Measurements from ENCODE around the gene NFIC.
"Not testable (repeated sequence)": the region's sequence is repeated elsewhere in the genome, so short reads cannot be mapped to it uniquely, and the experiment has no call there.

The NFIC gene

DNA sequence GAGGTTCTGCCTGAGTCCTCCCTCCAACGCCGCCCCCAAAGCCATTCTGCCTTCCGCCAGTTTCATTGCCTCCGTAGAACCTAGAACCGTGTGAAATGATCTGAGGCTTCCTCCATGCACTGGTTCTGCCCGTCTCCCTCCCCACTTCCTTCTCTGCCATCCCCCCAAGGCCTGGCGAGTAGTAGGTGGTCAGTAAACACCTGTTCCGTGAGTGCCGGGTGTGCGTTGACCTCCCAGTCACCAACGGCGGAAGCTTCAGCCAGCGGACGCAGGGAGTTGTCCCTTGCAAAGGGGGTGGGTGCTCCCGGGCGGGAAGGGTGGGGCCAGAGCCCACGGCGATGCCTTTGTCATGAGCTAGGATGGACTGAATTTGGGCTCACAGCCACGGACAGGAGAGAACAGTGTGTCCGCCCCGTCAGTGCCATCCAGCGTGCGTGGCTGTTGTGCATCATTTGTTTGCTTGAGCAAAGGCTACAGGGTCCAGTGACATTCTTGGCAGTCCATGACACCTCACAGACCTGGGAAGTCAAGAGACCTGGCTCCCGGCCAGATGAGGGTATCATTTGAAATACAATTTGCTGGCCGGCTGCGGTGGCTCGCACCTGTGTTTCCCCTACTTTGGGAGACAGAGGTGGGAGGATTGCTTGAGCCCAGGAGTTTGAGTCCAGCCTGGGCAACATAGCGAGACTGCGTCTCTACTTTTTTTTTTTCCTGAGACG, 43.1 kb downstream of the NFIC start:
- DNase-seq (ENCODE audit: low read depth, low spot score): no peak

DNA sequence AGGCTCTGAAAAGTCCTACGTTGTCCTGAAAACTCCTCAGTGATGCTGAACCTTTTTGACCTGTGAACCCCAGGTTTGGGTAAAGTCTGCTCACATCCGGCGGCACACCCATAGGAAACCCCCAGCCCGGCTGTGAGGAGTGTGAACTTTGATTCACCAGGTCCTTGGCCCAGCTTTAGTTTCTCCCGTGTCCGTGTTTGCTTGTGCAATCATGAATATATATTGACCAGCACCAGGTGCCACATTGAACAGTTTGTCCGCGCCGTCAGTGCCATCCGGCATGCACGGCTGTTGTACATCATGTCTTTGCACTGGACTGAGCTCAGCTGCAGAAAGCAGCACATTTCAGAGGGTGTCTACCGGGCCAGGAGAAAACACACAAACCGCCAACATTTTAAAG, 45.3 kb downstream of the NFIC start:
- no CpG with 5 or more reads among the region's 13 CpGs for WGBS (ENCODE audit: insufficient coverage, insufficient read length)
- H3K27me3 ChIP-seq (ENCODE audit: control insufficient read depth, insufficient read depth, low read length): no peaks in the 10 kb centered on the region
- no peak overlapping the region for H3K4me3 ChIP-seq (ENCODE audit: low read length)
- H3K27ac ChIP-seq (ENCODE audit: low read length): no peak overlapping the region
- H3K36me3 ChIP-seq (ENCODE audit: control insufficient read depth, insufficient read depth, low read length): no peaks in the 10 kb centered on the region
- DNase-seq (ENCODE audit: low read depth, low spot score): no peak
- no peaks in the 10 kb centered on the region for H3K9me3 ChIP-seq (ENCODE audit: control insufficient read depth, insufficient read depth, low read length)
- H3K4me1 ChIP-seq (ENCODE audit: control insufficient read depth, insufficient read depth, low read length): no peaks in the 10 kb centered on the region

More for the DNA sequence above, 43.1 kb downstream of the NFIC start:
- no peaks in the 10 kb centered on the region for H3K27me3 ChIP-seq (ENCODE audit: control insufficient read depth, insufficient read depth, low read length)
- no peaks in the 10 kb centered on the region for H3K4me1 ChIP-seq (ENCODE audit: control insufficient read depth, insufficient read depth, low read length)
- H3K9me3 ChIP-seq (ENCODE audit: control insufficient read depth, insufficient read depth, low read length): no peaks in the 10 kb centered on the region
- no peaks in the 10 kb centered on the region for H3K36me3 ChIP-seq (ENCODE audit: control insufficient read depth, insufficient read depth, low read length)
- no peak overlapping the region for H3K4me3 ChIP-seq (ENCODE audit: low read length)
- no peak overlapping the region for H3K27ac ChIP-seq (ENCODE audit: low read length)
- no CpG with 5 or more reads among the region's 30 CpGs for WGBS (ENCODE audit: insufficient coverage, insufficient read length)

DNA sequence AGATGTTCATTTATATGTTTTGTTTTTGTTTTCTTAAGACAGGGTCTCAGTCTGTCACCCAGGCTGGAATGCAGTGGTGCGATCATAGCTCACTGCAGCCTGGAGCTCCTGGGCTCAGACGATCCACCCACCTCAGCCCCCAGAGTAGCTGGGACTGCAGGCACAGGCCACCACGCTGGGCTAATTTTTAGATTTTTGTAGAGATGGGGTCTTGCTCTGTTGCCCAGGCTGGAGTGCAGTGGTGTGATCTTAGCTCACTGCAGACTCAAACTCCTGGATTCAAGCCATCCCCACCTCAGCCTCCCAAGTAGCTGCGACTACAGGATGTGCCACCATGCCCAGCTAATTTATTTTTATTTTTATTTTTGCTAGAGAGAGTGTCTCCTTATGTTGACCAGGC, 45.7 kb downstream of the NFIC start:
- Histone ChIP-seq H3K4me3 (ENCODE audit: low read length) (no peak overlapping the region), H3K9me3 (ENCODE audit: control insufficient read depth, insufficient read depth, low read length) (no peaks in the 10 kb centered on the region), H3K27me3 (ENCODE audit: control insufficient read depth, insufficient read depth, low read length) (no peaks in the 10 kb centered on the region), H3K36me3 (ENCODE audit: control insufficient read depth, insufficient read depth, low read length) (no peaks in the 10 kb centered on the region), H3K4me1 (ENCODE audit: control insufficient read depth, insufficient read depth, low read length) (no peaks in the 10 kb centered on the region), H3K27ac (ENCODE audit: low read length) (no peak overlapping the region)
- WGBS (ENCODE audit: insufficient coverage, insufficient read length): no CpG with 5 or more reads among the region's 4 CpGs
- no peak for DNase-seq (ENCODE audit: low read depth, low spot score)

DNA sequence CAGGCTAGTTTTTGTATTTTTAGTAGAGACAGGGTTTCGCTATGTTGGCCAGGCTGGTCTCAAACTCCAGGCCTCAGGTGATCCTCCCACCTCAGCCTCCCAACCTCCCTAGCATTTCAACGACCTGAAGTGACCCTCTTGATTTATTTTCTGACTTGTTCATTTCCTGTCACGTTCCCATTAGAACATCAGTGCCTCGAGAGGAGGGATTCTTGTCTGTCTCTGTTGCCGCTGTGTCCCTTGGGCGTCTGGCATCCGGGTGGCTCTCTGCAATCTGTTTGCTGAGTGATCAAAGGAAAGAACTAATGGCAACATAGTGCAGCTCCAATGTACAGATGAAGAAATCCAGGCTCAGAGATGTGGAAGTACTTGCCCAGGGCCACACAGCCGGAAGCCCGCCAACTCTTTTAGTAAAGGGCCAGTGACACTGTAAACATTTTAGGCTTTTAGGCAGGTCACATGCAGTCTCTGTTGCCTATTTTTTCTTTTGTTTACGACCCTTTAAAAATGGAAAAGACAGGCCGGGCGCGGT, 47.5 kb downstream of the NFIC start:
- Histone ChIP-seq H3K4me3 (ENCODE audit: low read length) (no peak overlapping the region), H3K9me3 (ENCODE audit: control insufficient read depth, insufficient read depth, low read length) (no peaks in the 10 kb centered on the region), H3K36me3 (ENCODE audit: control insufficient read depth, insufficient read depth, low read length) (no peaks in the 10 kb centered on the region), H3K4me1 (ENCODE audit: control insufficient read depth, insufficient read depth, low read length) (no peaks in the 10 kb centered on the region), H3K27ac (ENCODE audit: low read length) (no peak overlapping the region), H3K27me3 (ENCODE audit: control insufficient read depth, insufficient read depth, low read length) (no peaks in the 10 kb centered on the region)
- DNase-seq (ENCODE audit: low read depth, low spot score): no peak
- no CpG with 5 or more reads among the region's 13 CpGs for WGBS (ENCODE audit: insufficient coverage, insufficient read length)

DNA sequence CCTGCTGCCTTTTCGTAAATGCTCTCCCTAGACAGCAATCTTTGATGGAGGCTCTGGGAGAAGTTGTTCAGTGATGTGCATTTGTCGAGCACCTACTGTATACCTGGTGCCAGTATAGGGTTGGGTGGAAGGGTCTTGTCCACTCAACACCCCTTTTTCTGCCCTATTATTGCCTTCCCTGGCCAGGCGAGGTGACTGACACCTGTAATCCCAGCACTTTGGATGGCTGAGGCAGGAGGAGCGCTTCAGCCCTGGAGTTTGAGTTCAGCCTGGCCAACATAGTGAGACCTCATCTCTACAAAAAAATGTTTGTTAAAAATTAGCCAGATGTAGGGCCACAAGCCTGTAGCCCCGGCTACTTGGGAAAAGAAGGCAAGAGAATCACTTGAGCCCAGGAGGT, 49.3 kb downstream of the NFIC start:
- no CpG with 5 or more reads among the region's 5 CpGs for WGBS (ENCODE audit: insufficient coverage, insufficient read length)
- H3K27me3 ChIP-seq (ENCODE audit: control insufficient read depth, insufficient read depth, low read length): no peaks in the 10 kb centered on the region
- no peaks in the 10 kb centered on the region for H3K36me3 ChIP-seq (ENCODE audit: control insufficient read depth, insufficient read depth, low read length)
- H3K4me3 ChIP-seq (ENCODE audit: low read length): no peak overlapping the region
- H3K9me3 ChIP-seq (ENCODE audit: control insufficient read depth, insufficient read depth, low read length): no peaks in the 10 kb centered on the region
- H3K27ac ChIP-seq (ENCODE audit: low read length): no peak overlapping the region
- no peak for DNase-seq (ENCODE audit: low read depth, low spot score)
- no peaks in the 10 kb centered on the region for H3K4me1 ChIP-seq (ENCODE audit: control insufficient read depth, insufficient read depth, low read length)

DNA sequence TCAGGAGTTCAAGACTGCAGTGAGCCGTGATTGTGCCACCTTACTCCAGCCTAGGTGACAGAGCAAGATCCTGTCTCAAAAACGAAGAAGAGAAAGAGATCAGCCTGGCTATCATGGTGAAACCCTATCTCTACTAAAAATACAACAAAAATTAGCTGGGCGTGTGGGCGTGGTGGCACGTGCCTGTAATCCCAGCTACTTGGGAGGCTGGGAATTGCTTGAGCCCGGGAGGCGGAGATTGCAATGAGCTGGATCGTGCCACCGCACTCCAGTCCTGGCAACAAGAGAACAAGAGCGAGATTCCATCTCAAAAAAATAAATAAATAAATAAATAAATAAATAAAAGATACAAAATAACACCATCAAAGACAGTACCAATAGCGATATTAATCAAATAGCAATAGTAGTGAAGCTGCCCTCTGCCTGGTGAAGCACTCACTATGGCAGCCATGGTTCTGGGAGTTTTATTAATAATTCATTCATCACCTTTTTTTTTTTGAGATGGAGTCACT, 53.9 kb downstream of the NFIC start:
- DNase-seq (ENCODE audit: low read depth, low spot score): no peak
- H3K4me3 ChIP-seq (ENCODE audit: low read length): no peak overlapping the region
- no peaks in the 10 kb centered on the region for H3K9me3 ChIP-seq (ENCODE audit: control insufficient read depth, insufficient read depth, low read length)
- no CpG with 5 or more reads among the region's 11 CpGs for WGBS (ENCODE audit: insufficient coverage, insufficient read length)
- H3K27ac ChIP-seq (ENCODE audit: low read length): no peak overlapping the region
- H3K36me3 ChIP-seq (ENCODE audit: control insufficient read depth, insufficient read depth, low read length): no peaks in the 10 kb centered on the region; the same call in 1 of the 2 replicates
- no peaks in the 10 kb centered on the region for H3K4me1 ChIP-seq (ENCODE audit: control insufficient read depth, insufficient read depth, low read length)
- no peaks in the 10 kb centered on the region for H3K27me3 ChIP-seq (ENCODE audit: control insufficient read depth, insufficient read depth, low read length)

DNA sequence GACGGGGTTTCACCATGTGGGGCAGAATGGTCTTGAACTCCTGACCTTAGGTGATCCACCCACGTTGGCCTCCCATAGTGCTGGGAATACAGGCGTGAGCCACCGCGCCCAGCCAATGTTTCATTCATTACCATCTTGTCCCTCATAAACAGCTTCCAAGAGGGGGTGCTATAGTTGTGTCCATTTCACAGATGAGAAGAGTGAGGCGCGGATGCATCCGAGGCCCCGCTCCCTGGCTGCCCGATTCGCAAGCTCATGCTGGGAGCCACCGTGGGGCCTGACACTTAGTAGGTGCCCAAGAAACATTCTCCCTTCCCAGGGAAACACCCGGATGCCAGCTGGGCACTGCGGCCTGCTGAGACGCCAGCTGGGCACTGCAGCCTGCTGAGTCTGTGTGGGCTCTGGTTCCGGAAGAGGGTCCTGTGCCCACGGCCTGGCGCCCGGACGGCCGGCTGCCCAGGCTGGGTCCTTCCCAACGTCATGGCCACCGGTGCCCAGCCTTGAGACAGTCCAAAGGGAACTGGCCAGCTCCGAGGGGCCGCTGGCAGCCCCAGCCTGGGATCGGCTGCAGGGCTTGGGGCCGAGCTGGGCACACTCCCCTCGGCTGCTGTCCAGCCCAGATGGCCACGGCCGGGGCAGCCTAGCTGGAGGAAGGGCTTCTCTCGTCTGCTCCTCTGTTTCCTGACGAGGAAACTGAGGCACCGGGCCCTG, 54.7 kb downstream of the NFIC start:
- no CpG with 5 or more reads among the region's 33 CpGs for whole genome bisulfite sequencing (ENCODE audit: insufficient coverage, insufficient read length)
- no peak overlapping the region for H3K27ac ChIP-seq (ENCODE audit: low read length)
- no peaks in the 10 kb centered on the region for H3K9me3 ChIP-seq (ENCODE audit: control insufficient read depth, insufficient read depth, low read length)
- no peaks in the 10 kb centered on the region for H3K4me1 ChIP-seq (ENCODE audit: control insufficient read depth, insufficient read depth, low read length)
- no peaks in the 10 kb centered on the region; the same call in 1 of the 2 replicates for H3K36me3 ChIP-seq (ENCODE audit: control insufficient read depth, insufficient read depth, low read length)
- no peaks in the 10 kb centered on the region for H3K27me3 ChIP-seq (ENCODE audit: control insufficient read depth, insufficient read depth, low read length)
- H3K4me3 ChIP-seq (ENCODE audit: low read length): no peak overlapping the region
- no peak for DNase-seq (ENCODE audit: low read depth, low spot score)

DNA sequence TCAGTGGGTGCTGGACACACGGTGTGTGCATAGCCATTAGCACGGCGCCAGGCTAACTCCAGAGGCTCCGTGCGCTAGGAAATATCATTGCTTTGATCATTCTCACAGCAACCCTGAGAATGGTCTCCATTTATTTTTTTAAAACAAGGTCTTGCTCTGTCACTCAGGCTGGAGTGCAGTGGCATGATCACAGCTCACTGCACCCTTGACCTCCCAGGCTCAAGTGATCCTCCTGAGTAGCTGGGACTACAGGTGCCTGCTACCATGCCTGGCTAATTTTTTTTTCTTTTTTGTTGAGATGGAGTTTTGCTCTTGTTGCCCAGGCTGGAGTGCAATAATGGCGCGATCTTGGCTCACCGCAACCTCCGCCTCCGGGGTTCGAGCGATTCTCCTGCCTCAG, 55.3 kb downstream of the NFIC start:
- H3K9me3 ChIP-seq (ENCODE audit: control insufficient read depth, insufficient read depth, low read length); DNase-seq (ENCODE audit: low read depth, low spot score); H3K4me1 ChIP-seq (ENCODE audit: control insufficient read depth, insufficient read depth, low read length); H3K27me3 ChIP-seq (ENCODE audit: control insufficient read depth, insufficient read depth, low read length); H3K27ac ChIP-seq (ENCODE audit: low read length); H3K36me3 ChIP-seq (ENCODE audit: control insufficient read depth, insufficient read depth, low read length); H3K4me3 ChIP-seq (ENCODE audit: low read length): not testable (repeated sequence)
- no CpG with 5 or more reads among the region's 12 CpGs for WGBS (ENCODE audit: insufficient coverage, insufficient read length)

DNA sequence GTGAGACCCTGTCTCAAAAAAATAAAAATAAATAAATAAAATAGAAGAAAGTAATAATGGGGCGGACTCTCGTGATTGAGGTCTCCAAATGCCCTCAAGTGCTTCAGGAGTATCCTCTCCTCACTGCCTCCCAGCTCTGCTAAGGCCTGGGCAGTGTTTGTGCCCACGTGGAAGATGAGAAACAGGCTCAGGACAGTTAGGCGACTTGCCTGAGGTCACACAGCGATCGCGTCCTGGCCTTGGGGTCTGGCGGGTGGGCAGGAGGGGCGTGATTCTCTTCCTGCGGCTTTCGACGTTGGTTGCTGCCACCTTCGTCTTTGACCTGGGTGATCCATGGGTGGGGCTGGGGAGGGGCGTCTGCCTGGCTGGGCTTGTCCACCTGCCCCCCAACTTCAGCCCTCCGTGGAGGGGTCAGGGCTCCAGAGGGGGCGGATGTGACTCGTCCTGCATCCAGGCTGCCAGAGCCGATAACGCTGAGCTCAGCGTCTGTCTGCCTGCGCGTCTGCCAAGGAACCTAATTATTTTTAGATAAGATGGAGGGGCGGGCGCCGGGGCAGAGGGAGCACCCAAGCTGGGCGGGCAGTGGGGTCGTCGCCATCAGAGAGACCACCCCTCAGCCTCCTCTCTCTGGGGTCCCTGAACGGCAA, 56.9 kb downstream of the NFIC start:
- no CpG with 5 or more reads among the region's 29 CpGs for WGBS (ENCODE audit: insufficient coverage, insufficient read length)
- Histone ChIP-seq H3K36me3 (ENCODE audit: control insufficient read depth, insufficient read depth, low read length) (no peaks in the 10 kb centered on the region; the same call in 1 of the 2 replicates), H3K9me3 (ENCODE audit: control insufficient read depth, insufficient read depth, low read length) (no peaks in the 10 kb centered on the region), H3K4me1 (ENCODE audit: control insufficient read depth, insufficient read depth, low read length) (no peaks in the 10 kb centered on the region), H3K4me3 (ENCODE audit: low read length) (no peak overlapping the region), H3K27me3 (ENCODE audit: control insufficient read depth, insufficient read depth, low read length) (no peaks in the 10 kb centered on the region), H3K27ac (ENCODE audit: low read length) (no peak overlapping the region)
- DNase-seq (ENCODE audit: low read depth, low spot score): no peak

DNA sequence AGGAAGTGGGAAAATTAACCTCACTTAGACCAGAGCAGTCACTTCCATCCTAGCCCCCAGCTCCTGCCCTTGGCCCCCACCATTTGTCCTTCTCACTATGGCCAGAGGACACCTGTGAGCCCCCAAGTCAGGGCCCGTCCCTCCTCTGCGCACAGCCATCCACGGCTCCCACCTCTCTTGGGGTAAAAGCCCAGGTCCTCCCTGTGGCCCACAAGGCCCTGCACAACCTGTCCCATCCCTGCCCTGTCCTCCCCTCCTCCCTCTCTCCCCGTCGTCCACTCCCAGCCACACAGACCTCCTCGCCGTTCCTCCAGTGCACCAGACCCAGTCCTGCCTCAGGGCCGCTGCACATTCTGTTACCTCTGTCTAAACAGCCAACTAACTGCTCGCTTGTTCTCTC, 60.0 kb downstream of the NFIC start:
- H3K27me3 ChIP-seq (ENCODE audit: control insufficient read depth, insufficient read depth, low read length): no peaks in the 10 kb centered on the region
- no peaks in the 10 kb centered on the region for H3K36me3 ChIP-seq (ENCODE audit: control insufficient read depth, insufficient read depth, low read length)
- DNase-seq (ENCODE audit: low read depth, low spot score): no peak
- no peak overlapping the region for H3K27ac ChIP-seq (ENCODE audit: low read length)
- H3K9me3 ChIP-seq (ENCODE audit: control insufficient read depth, insufficient read depth, low read length): no peaks in the 10 kb centered on the region
- no peak overlapping the region for H3K4me3 ChIP-seq (ENCODE audit: low read length)
- H3K4me1 ChIP-seq (ENCODE audit: control insufficient read depth, insufficient read depth, low read length): 0 out of 2 replicates have a peak, but pooled peaks cover 2% of the 10 kb centered on the region
- no CpG with 5 or more reads among the region's 9 CpGs for WGBS (ENCODE audit: insufficient coverage, insufficient read length)
